Measurements from ENCODE around the gene CA10.

The CA10 gene

GRCh38 chr17:51724043-51724580 is 434.4 kb downstream of the CA10 start:
- no peak for DNase-seq (ENCODE audit: low spot score)

GRCh38 chr17:51722994-51723393 is 435.5 kb downstream of the CA10 start:
- no peak for DNase-seq (ENCODE audit: low spot score)

- DNase-seq (ENCODE audit: low spot score): no peak
These were observed 436.8 kb downstream of the CA10 start for GRCh38 chr17:51721730-51722129.

GRCh38 chr17:51720439-51720838 is 438.1 kb downstream of the CA10 start:
- DNase-seq (ENCODE audit: low spot score): no peak

- no peak for DNase-seq (ENCODE audit: low spot score)
These were observed 439.5 kb downstream of the CA10 start for GRCh38 chr17:51718983-51719382.

GRCh38 chr17:51711581-51711980 is 446.9 kb downstream of the CA10 start:
- DNase-seq (ENCODE audit: low spot score): no peak

GRCh38 chr17:51710634-51710979 is 447.9 kb downstream of the CA10 start:
- no peak for DNase-seq (ENCODE audit: low spot score)

- DNase-seq (ENCODE audit: low spot score): no peak
These were observed 448.6 kb downstream of the CA10 start for GRCh38 chr17:51709694-51710633.

GRCh38 chr17:51707216-51707615 is 451.3 kb downstream of the CA10 start:
- DNase-seq (ENCODE audit: low spot score): no peak

- no peak for DNase-seq (ENCODE audit: low spot score)
These were observed 452.4 kb downstream of the CA10 start for GRCh38 chr17:51706093-51706492.

- no peak for DNase-seq (ENCODE audit: low spot score)
These were observed 454.9 kb downstream of the CA10 start for GRCh38 chr17:51703361-51704341.

- DNase-seq (ENCODE audit: low spot score): no peak
These were observed 455.6 kb downstream of the CA10 start for GRCh38 chr17:51702963-51703360.

GRCh38 chr17:51701501-51701900 is 457.0 kb downstream of the CA10 start:
- DNase-seq (ENCODE audit: low spot score): no peak

GRCh38 chr17:51700011-51700760 is 458.3 kb downstream of the CA10 start:
- DNase-seq (ENCODE audit: low spot score): no peak

- no peak for DNase-seq (ENCODE audit: low spot score)
These were observed 459.2 kb downstream of the CA10 start for GRCh38 chr17:51699303-51699702.

- DNase-seq (ENCODE audit: low spot score): no peak
These were observed 465.6 kb downstream of the CA10 start for GRCh38 chr17:51692917-51693316.

- DNase-seq (ENCODE audit: low spot score): no peak
These were observed 470.6 kb downstream of the CA10 start for GRCh38 chr17:51687887-51688286.

- no peak for DNase-seq (ENCODE audit: low spot score)
These were observed 473.1 kb downstream of the CA10 start for GRCh38 chr17:51685287-51685909.

GRCh38 chr17:51684214-51684613 is 474.3 kb downstream of the CA10 start:
- DNase-seq (ENCODE audit: low spot score): no peak

GRCh38 chr17:51683291-51683690 is 475.2 kb downstream of the CA10 start:
- no peak for DNase-seq (ENCODE audit: low spot score)

GRCh38 chr17:51682115-51682514 is 476.4 kb downstream of the CA10 start:
- no peak for DNase-seq (ENCODE audit: low spot score)
